NB4 (cell line): ENCODE results near the gene GNB1L.
"Not testable (repeated sequence)": the region's sequence is repeated elsewhere in the genome, so short reads cannot be mapped to it uniquely, and the experiment has no call there.

ENCODE experiments used
- DNase-seq: peaks from one replicate; pipeline ENCODE4 v3.0.0; 2010; ENCODE audit warnings: low read depth
- H3K4me3 ChIP-seq: one replicate; pipeline ENCODE4 v1.5.1; 2011; ENCODE audit warnings: mild to moderate bottlenecking, low read depth, low read length, moderate library complexity
- MAX ChIP-seq: IDR thresholded peaks from 2 replicates; pipeline ENCODE4 v1.6.1; 2011; ENCODE audit warnings: low read depth, low read length
- MYC ChIP-seq: IDR thresholded peaks from 2 replicates; pipeline ENCODE4 v1.6.1; 2011; ENCODE audit warnings: low read depth, low read length
- POLR2A ChIP-seq: IDR thresholded peaks from 2 replicates; pipeline ENCODE4 v1.6.1; 2011; ENCODE audit warnings: mild to moderate bottlenecking; ENCODE audit not compliant: insufficient read length; ENCODE audit errors: extremely low read depth
- TF ChIP-seq, protein P1 (sequence below): IDR thresholded peaks from one replicate; pipeline ENCODE4 v1.5.1; 2012; ENCODE audit warnings: low read depth, low read length

The GNB1L gene

DNA sequence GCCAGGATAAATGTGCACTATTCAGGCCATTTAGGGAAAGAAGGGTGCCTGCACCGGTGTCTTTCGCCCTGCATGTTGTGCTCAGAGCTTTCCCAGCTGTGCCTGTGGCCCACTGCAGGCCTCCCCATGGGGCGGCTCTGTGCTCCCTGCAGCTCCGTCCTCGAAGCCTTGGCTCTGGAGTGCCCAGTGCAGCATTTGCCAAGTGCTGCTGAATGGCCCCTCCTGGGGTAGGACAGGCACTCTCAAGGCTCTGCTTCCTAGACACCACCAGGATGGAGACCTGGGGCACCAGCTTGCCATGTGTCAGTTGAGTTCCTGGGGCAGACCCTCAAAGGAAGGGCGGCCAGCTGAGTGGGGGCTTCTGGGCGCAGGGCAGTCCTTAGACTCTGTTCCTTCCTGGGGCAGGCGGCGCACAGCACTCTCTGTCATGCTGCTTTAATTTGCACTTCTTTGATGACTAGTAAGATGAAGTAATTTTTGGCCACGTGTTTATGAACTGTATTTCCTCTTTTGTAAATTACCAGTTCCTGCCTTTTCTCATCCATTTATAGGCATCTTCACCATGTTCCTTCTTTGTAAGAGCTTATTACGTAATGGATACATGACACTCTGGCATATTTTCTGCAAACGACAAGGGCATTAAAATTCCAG, 32.1 kb upstream of the GNB1L start:
- TF ChIP-seq MAX (peak; percentile 99), MYC (peak; percentile 97), POLR2A (peak; percentile 24)
- TF ChIP-seq, protein P1, sequence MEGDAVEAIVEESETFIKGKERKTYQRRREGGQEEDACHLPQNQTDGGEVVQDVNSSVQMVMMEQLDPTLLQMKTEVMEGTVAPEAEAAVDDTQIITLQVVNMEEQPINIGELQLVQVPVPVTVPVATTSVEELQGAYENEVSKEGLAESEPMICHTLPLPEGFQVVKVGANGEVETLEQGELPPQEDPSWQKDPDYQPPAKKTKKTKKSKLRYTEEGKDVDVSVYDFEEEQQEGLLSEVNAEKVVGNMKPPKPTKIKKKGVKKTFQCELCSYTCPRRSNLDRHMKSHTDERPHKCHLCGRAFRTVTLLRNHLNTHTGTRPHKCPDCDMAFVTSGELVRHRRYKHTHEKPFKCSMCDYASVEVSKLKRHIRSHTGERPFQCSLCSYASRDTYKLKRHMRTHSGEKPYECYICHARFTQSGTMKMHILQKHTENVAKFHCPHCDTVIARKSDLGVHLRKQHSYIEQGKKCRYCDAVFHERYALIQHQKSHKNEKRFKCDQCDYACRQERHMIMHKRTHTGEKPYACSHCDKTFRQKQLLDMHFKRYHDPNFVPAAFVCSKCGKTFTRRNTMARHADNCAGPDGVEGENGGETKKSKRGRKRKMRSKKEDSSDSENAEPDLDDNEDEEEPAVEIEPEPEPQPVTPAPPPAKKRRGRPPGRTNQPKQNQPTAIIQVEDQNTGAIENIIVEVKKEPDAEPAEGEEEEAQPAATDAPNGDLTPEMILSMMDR, result no peak
- DNase-seq, result peak; percentile 93
- H3K4me3 ChIP-seq, result no peak overlapping the region

DNA sequence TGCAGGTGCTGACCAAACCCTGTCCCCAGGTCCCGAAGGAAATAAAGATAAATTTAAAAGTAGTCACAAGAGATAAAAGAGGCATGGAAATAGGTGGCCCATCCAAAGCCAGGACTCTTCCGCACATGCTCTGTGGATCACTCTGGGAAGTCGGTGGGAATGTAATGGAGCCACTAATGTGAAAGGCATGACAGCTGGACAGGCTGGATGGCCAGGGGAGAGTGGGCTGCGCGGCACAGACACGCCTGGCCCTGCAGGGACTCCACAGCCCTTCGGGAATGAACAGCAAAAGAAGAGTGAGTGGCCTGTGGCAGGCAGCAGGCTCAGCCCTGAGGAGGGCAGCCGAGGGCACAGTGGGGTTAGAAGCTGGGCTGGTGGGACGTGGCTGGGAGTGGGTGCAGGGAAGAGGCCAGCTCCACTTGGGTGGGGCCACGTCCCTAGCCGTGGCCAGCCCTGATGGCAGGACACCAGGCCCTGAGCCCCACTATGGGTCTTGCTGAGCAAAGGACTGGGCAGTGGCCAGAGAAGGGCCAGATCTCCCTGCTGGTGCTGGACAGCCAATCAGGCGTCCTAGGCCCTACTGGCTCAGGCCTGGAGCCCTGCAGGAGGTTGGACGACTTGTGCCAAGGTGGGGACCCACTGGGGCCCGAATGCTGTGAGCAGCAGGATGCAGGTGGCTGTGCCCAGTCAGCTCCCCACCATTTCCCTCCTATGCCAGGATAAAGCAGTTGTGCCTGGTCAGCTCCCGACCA, 31.3 kb upstream of the GNB1L start:
- DNase-seq, result no peak
- TF ChIP-seq MAX (no peak), POLR2A (no peak), MYC (no peak)
- TF ChIP-seq, protein P1, result no peak
- H3K4me3 ChIP-seq, result no peak overlapping the region

- no peak for DNase-seq
- TF ChIP-seq, protein P1, result no peak
- no peak for TF ChIP-seq MAX
- TF ChIP-seq MYC, result no peak
- no peak for TF ChIP-seq POLR2A
- H3K4me3 ChIP-seq, result no peak overlapping the region
These were observed 30.5 kb upstream of the GNB1L start for GRCh38 chr22:19884954-19885751.

GRCh38 chr22:19884161-19884953, 29.7 kb upstream of the GNB1L start:
- no peak for DNase-seq
- H3K4me3 ChIP-seq, result no peak overlapping the region
- TF ChIP-seq MAX, result no peak
- TF ChIP-seq MYC, result no peak
- TF ChIP-seq, protein P1, result no peak
- no peak for TF ChIP-seq POLR2A

GRCh38 chr22:19883446-19883845, 28.8 kb upstream of the GNB1L start:
- DNase-seq, H3K4me3 ChIP-seq: not testable (repeated sequence)
